HepG2 (cell line): ENCODE measurements around the gene STXBP4. TPM values are rescaled to one million over a fixed set of nuclear protein-coding genes. Genes with fewer than 3 reads are reported as not detected.

Source experiments
- ATAC-seq: fragments of 200-7000 bp; cut with Tn5 transposase; 3 replicates; pipeline ENCODE4 v1.9.1; 2020; ENCODE audit warnings: mild to moderate bottlenecking, moderate library complexity
- BruUV-seq: library from RNA; stranded (reverse); fragments of 400-500 nt; replicated peaks from 2 replicates; lab custom pipeline; 2021; lab: Mats Ljungman, UMichigan
- CTCF ChIA-PET: fragments of 300-600 bp; formaldehyde crosslinking; extraction: SDS; loops from one replicate; lab custom pipeline; 2021; ENCODE audit warnings: low total read pairs, inconsistent platforms, low intra/inter-chr PET ratio; lab: Yijun Ruan, JAX
- POLR2A ChIA-PET: fragments of 350-600 bp; sonication (Branson Sonifier 250); formaldehyde crosslinking; loops from one replicate; lab custom pipeline; 2020; ENCODE audit warnings: antibody characterized with exemption, inconsistent platforms; lab: Yijun Ruan, JAX
- DNase-seq: peaks from one replicate; pipeline ENCODE4 v3.0.0-alpha.2; 2015; ENCODE audit warnings: low spot score
- FAIRE-seq: peaks from 3 replicates; lab custom pipeline; 2011; peaks lifted over from hg19 to GRCh38; lab: Jason Lieb, UNC
- H2AFZ ChIP-seq: one replicate; pipeline ENCODE4 v1.6.1; 2011; ENCODE audit warnings: low read length, inconsistent platforms
- H3K27ac ChIP-seq: fragments of 300-600 bp; 3 replicates; pipeline ENCODE4 v1.8.0; 2011; ENCODE audit warnings: mixed run types, mild to moderate bottlenecking, mixed read lengths, low read length, inconsistent platforms; ENCODE audit not compliant: insufficient read depth; ENCODE audit errors: extremely low read length
- H3K27me3 ChIP-seq, 2 experiments: fragments of 200-600 bp in 1 of 2; 2 replicates in 1 of 2; 3 replicates in 1 of 2; pipeline versions ENCODE4 v1.6.0 to v1.8.0; 2011; ENCODE audit warnings: low read length in 2 of 2, mild to moderate bottlenecking in 2 of 2, moderate library complexity in 2 of 2, inconsistent platforms in 1 of 2; ENCODE audit not compliant: insufficient read depth in 2 of 2, control insufficient read depth in 1 of 2
- H3K36me3 ChIP-seq, 2 experiments: fragments of 200-600 bp in 1 of 2; replicated peaks in 1 of 2; 2 replicates in 1 of 2; 3 replicates in 1 of 2; pipeline versions ENCODE4 v1.5.1 to v1.8.0; 2011; ENCODE audit warnings: low read length in 2 of 2, inconsistent platforms in 1 of 2; ENCODE audit not compliant: insufficient read depth in 2 of 2, control insufficient read depth in 1 of 2
- H3K4me1 ChIP-seq: 2 replicates; pipeline ENCODE4 v1.5.1; 2012; ENCODE audit warnings: low read length, inconsistent platforms; ENCODE audit not compliant: insufficient read depth
- H3K4me2 ChIP-seq: 2 replicates; pipeline ENCODE4 v1.6.0; 2011; ENCODE audit warnings: low read depth, low read length, inconsistent platforms
- H3K4me3 ChIP-seq, 3 experiments: fragments of 200-600 bp in 1 of 3; sonication (generic), shearing (Covaris generic) in 1 of 3; replicated peaks in 1 of 3; 2 replicates each; pipeline ENCODE4 v1.5.1; 2011 to 2016; ENCODE audit warnings: low read length in 3 of 3, inconsistent platforms in 2 of 3, low read depth in 2 of 3, mild to moderate bottlenecking in 2 of 3, control low read depth in 1 of 3, mixed read lengths in 1 of 3; ENCODE audit not compliant: insufficient read depth in 1 of 3
- H3K79me2 ChIP-seq: one replicate; pipeline ENCODE4 v1.6.1; 2011; ENCODE audit warnings: low read length, inconsistent platforms; ENCODE audit not compliant: insufficient read depth
- H3K9ac ChIP-seq: 2 replicates; pipeline ENCODE4 v1.6.0; 2011; ENCODE audit warnings: mild to moderate bottlenecking, low read depth, low read length, inconsistent platforms; ENCODE audit not compliant: insufficient read depth
- H3K9me3 ChIP-seq: 2 replicates; pipeline ENCODE4 v1.5.1; 2012; ENCODE audit warnings: mild to moderate bottlenecking, low read length
- H4K20me1 ChIP-seq: 2 replicates; pipeline ENCODE4 v1.6.0; 2011; ENCODE audit warnings: inconsistent platforms, mild to moderate bottlenecking, low read length, moderate library complexity; ENCODE audit not compliant: insufficient read depth
- DMAP1 ChIP-seq: IDR thresholded peaks from 2 replicates; pipeline ENCODE4 v1.6.1; 2016
- NFATC3 ChIP-seq: sonication (generic); formaldehyde crosslinking; IDR thresholded peaks from 2 replicates; pipeline ENCODE4 v1.5.1; 2020; ENCODE audit warnings: mild to moderate bottlenecking, missing genetic modification reagents
- STAG1 ChIP-seq: sonication (generic); formaldehyde crosslinking; IDR thresholded peaks from 2 replicates; pipeline ENCODE4 v1.4.0; 2020; ENCODE audit warnings: missing genetic modification reagents
- THRA ChIP-seq: sonication (generic); formaldehyde crosslinking; IDR thresholded peaks from 2 replicates; pipeline ENCODE4 v1.4.0; 2020; ENCODE audit warnings: missing genetic modification reagents, borderline replicate concordance
- ZNF205 ChIP-seq: IDR thresholded peaks from 2 replicates; pipeline ENCODE4 v1.6.1; 2018; ENCODE audit warnings: missing biosample characterization, missing genetic modification reagents
- ZNF207 ChIP-seq: fragments of 450-650 bp; IDR thresholded peaks from 2 replicates; pipeline ENCODE4 v1.6.1; 2016; ENCODE audit warnings: antibody characterized with exemption, borderline replicate concordance
- ZNF276 ChIP-seq: sonication (generic); formaldehyde crosslinking; IDR thresholded peaks from 2 replicates; pipeline ENCODE4 v1.4.0; 2020; ENCODE audit warnings: mild to moderate bottlenecking, low read depth, missing genetic modification reagents
- ZNF333 ChIP-seq: sonication (generic); formaldehyde crosslinking; IDR thresholded peaks from 2 replicates; pipeline ENCODE4 v1.4.0; 2020; ENCODE audit warnings: mild to moderate bottlenecking, missing genetic modification reagents, borderline replicate concordance
- ZSCAN5A ChIP-seq: sonication (generic); formaldehyde crosslinking; IDR thresholded peaks from 2 replicates; pipeline ENCODE4 v1.8.0; 2022; ENCODE audit warnings: mild to moderate bottlenecking, missing genetic modification reagents, borderline replicate concordance
- WGBS: methylation state at CpG from one replicate; pipeline ENCODE4 v1.1.6; 2017; ENCODE audit warnings: low lambda C conversion rate; 5-methylcytosine and 5-hydroxymethylcytosine counted together
- in situ Hi-C: cut with HindIII; loops from 2 replicates; pipeline ENCODE4 v1.10.0; 2017; ENCODE audit warnings: low pct_unique_long_range_greater_than_20kb; ENCODE audit not compliant: extremely low pct_ligation_motif_present
- intact Hi-C: fragments of 100-400 bp; cut with micrococcal nuclease; formaldehyde crosslinking; loops from one replicate; pipeline ENCODE4 v1.10.0; 2022; ENCODE audit not compliant: unreplicated experiment
- polyA plus RNA-seq, 8 experiments: library from polyadenylated mRNA; depleted of rRNA in 3 of 8; stranded (reverse) in 7 of 8; unstranded in 1 of 8; fragments of >200 nt; fragmentation: Illumina TruSeq in 4 of 8; extraction: Trizol in 4 of 8; gene quantifications; 2 replicates each; pipeline versions ENCODE4 v1.2.1 to v1.2.3, GENCODE V29; 2011 to 2016; ENCODE audit warnings: low read depth in 4 of 8, missing spikeins in 1 of 8, mixed read lengths in 1 of 8; ENCODE audit not compliant: insufficient read depth in 1 of 8
- total RNA-seq, 5 experiments: library from RNA; depleted of rRNA; stranded (reverse); fragments of >200 nt; fragmentation: Illumina TruSeq; extraction: Trizol; gene quantifications; 2 replicates each; pipeline ENCODE4 v1.2.3, GENCODE V29; 2016; ENCODE audit warnings: low read depth in 1 of 5
- TF ChIP-seq, protein P1 (sequence below): sonication (generic); formaldehyde crosslinking; IDR thresholded peaks from 2 replicates; pipeline ENCODE4 v1.5.0; 2020; ENCODE audit warnings: missing genetic modification reagents
- TF ChIP-seq, protein P2 (sequence below): sonication (generic); formaldehyde crosslinking; IDR thresholded peaks from 2 replicates; pipeline ENCODE4 v1.4.0; 2020; ENCODE audit warnings: low read depth, mild to moderate bottlenecking, missing genetic modification reagents

Gene STXBP4
- total and polyA plus RNA-seq, 2 of the 13 experiments (the other 11 are each of a cell fraction or from before 2014, with no cell fraction given): 8.5 to 36.1 TPM

DNA sequence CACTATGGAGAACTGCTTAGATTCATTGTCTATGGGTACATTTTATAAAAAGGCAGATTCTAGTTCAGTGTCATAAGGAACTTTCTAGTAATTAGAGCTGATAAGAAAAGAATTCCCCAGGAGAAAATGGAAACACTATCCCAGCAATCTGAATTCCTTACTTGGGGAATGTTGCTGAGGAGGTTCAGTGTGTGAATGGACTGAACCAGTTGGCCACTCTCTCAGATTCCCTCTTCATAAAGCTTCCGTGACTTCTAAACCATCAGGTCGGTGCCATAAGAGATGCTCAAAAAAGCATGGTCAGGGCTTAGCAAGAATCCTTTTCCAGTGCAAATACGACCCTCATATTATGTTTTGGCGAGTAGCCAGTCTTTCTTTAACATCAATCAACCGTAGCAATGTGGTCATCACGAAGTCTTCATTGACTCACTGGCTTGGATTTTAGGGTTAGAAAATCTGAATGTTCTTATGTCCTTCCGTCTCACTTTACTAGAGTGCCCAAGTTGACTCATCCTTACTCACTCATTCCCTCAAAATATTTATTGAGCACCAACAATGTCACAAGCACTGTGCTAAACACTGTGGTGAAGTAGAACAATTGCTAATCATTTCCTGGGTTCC is 193.5 kb downstream of the STXBP4 start:
- no peak overlapping the region for H3K4me3 ChIP-seq
- no peak overlapping the region for H3K27ac ChIP-seq
- no TSS peak for BruUV-seq
- in situ Hi-C loops (no loop called here), intact Hi-C loops (no loop called here)
- no peak overlapping the region for H3K4me2 ChIP-seq
- no peaks in the 10 kb centered on the region for H3K27me3 ChIP-seq
- H3K36me3 ChIP-seq: peaks cover 5 to 19% of the 10 kb centered on the region in 2 experiments; a peak in 4 of 5 replicates
- TF ChIP-seq, protein P1, sequence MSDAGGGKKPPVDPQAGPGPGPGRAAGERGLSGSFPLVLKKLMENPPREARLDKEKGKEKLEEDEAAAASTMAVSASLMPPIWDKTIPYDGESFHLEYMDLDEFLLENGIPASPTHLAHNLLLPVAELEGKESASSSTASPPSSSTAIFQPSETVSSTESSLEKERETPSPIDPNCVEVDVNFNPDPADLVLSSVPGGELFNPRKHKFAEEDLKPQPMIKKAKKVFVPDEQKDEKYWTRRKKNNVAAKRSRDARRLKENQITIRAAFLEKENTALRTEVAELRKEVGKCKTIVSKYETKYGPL (CRISPR knock-in tag): no peak
- TF ChIP-seq DMAP1 (CRISPR knock-in tag) (no peak), ZNF205 (peak; percentile 82; the same call in 1 of the 2 replicates)
- H3K79me2 ChIP-seq: no peaks in the 10 kb centered on the region
- DNase-seq: peak; percentile 31
- H3K9me3 ChIP-seq: no peaks in the 10 kb centered on the region
- no peaks in the 10 kb centered on the region for H4K20me1 ChIP-seq
- no peak overlapping the region for H2AFZ ChIP-seq
- ATAC-seq: no peak
- no peak overlapping the region for H3K9ac ChIP-seq
- no peak for FAIRE-seq
- ChIA-PET CTCF (no interaction called here), POLR2A (no interaction called here)
- peaks cover 9% of the 10 kb centered on the region for H3K4me1 ChIP-seq
- WGBS: 96% methylated on average over 7 of the region's 7 CpGs

- H3K36me3 ChIP-seq: peaks cover 5 to 19% of the 10 kb centered on the region in 2 experiments; a peak in 4 of 5 replicates
- no peak overlapping the region for H3K27ac ChIP-seq
- no peak overlapping the region for H2AFZ ChIP-seq
- no peaks in the 10 kb centered on the region for H3K9me3 ChIP-seq
- no peak for DNase-seq
- no TSS peak for BruUV-seq
- no peaks in the 10 kb centered on the region for H3K27me3 ChIP-seq
- H3K4me1 ChIP-seq: peaks cover 4% of the 10 kb centered on the region
- intact Hi-C loops: no loop called here
- TF ChIP-seq ZNF207: no peak
- no peak for TF ChIP-seq NFATC3 (CRISPR knock-in tag)
- TF ChIP-seq ZSCAN5A: no peak
- TF ChIP-seq ZNF276 (CRISPR knock-in tag): no peak
- no peak for TF ChIP-seq ZNF333 (CRISPR knock-in tag)
- TF ChIP-seq STAG1 (CRISPR knock-in tag): no peak
- TF ChIP-seq THRA (CRISPR knock-in tag): no peak
- TF ChIP-seq, protein P2, sequence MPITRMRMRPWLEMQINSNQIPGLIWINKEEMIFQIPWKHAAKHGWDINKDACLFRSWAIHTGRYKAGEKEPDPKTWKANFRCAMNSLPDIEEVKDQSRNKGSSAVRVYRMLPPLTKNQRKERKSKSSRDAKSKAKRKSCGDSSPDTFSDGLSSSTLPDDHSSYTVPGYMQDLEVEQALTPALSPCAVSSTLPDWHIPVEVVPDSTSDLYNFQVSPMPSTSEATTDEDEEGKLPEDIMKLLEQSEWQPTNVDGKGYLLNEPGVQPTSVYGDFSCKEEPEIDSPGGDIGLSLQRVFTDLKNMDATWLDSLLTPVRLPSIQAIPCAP (CRISPR knock-in tag): no peak
- H3K4me3 ChIP-seq: no peak overlapping the region
- H3K79me2 ChIP-seq: no peaks in the 10 kb centered on the region
- ChIA-PET POLR2A (no interaction called here), CTCF (no interaction called here)
- FAIRE-seq: no peak
- H3K9ac ChIP-seq: no peak overlapping the region
- no peak overlapping the region for H3K4me2 ChIP-seq
- ATAC-seq: no peak
- in situ Hi-C loops: no loop called here
- H4K20me1 ChIP-seq: no peaks in the 10 kb centered on the region
Observed at GRCh38 chr17:55162556-55162946, 194.0 kb downstream of the STXBP4 start.
